Measurements from ENCODE around the gene FBL. TPM values are rescaled to one million over a fixed set of nuclear protein-coding genes. Genes with fewer than 3 reads are reported as not detected.

FBL gene
- total RNA-seq, 1 experiment from 2014 or later = 4,927 TPM

DNA sequence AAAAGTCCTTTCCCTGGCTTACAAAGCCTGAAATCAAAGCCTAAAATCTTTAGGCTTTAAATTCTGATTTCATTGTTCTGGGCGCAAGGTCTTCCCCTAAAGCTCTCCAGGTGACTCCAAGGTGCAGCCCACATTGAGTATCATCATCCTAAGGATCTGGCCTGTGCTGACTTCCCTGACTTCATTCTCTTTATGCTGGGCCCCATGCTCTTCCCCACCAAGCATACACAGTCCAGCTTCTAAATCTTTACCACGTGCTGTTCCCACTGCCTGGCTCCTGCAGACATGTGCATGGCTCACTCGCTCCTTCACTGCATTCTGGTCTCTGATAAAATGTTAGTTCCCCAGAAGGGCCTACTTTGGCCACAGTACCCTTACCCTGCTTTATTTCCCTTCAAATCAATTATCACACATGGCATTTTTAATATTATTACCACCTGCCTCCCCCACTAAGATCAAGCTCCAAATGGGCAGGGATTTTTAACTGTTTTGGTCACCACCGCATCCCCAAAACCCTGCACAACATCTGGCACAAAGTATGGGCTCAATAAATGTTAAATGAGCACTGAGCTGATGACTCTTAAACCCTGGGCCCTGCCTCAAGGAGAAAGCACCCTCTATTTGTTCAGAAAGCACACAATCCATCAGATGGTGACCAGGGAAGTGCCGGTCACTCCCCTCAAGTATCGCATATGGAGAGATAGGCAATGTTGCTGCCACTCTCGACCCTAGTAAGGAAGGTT, 3.3 kb downstream of the FBL start:
- no peak for TF ChIP-seq SIN3A (IDR thresholded peaks at IDR 0.05; ENCODE audit: borderline replicate concordance, insufficient read depth, low read depth, low read length)
- TF ChIP-seq, protein P1, sequence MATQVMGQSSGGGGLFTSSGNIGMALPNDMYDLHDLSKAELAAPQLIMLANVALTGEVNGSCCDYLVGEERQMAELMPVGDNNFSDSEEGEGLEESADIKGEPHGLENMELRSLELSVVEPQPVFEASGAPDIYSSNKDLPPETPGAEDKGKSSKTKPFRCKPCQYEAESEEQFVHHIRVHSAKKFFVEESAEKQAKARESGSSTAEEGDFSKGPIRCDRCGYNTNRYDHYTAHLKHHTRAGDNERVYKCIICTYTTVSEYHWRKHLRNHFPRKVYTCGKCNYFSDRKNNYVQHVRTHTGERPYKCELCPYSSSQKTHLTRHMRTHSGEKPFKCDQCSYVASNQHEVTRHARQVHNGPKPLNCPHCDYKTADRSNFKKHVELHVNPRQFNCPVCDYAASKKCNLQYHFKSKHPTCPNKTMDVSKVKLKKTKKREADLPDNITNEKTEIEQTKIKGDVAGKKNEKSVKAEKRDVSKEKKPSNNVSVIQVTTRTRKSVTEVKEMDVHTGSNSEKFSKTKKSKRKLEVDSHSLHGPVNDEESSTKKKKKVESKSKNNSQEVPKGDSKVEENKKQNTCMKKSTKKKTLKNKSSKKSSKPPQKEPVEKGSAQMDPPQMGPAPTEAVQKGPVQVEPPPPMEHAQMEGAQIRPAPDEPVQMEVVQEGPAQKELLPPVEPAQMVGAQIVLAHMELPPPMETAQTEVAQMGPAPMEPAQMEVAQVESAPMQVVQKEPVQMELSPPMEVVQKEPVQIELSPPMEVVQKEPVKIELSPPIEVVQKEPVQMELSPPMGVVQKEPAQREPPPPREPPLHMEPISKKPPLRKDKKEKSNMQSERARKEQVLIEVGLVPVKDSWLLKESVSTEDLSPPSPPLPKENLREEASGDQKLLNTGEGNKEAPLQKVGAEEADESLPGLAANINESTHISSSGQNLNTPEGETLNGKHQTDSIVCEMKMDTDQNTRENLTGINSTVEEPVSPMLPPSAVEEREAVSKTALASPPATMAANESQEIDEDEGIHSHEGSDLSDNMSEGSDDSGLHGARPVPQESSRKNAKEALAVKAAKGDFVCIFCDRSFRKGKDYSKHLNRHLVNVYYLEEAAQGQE (IDR thresholded peaks at IDR 0.05; ENCODE audit: insufficient read depth in 1 of 2, low read depth in 2 of 2, low read length in 1 of 2) = no peak
- no peak for TF ChIP-seq POLR2AphosphoS5 (IDR thresholded peaks at IDR 0.05; ENCODE audit: low read depth, low read length)
- peak overlapping the region; percentile 9 for H3K27ac ChIP-seq (ENCODE audit: low read length)
- H3K4me1 ChIP-seq (ENCODE audit: control insufficient read depth, insufficient read depth, low read length) = peaks cover 57% of the 10 kb centered on the region
- no TSS peak for BruUV-seq (replicated peaks)
- CTCF ChIA-PET = interaction anchor here (0.5 to 7.7 kb wide), 31 partner anchors 9 to 402 kb away, joined by 3 to 357 read pairs (median 5); partner anchors contain the start of genes DYRK1B and PSMC4
- POLR2A ChIA-PET = interaction anchor here (0.6 to 6.8 kb wide), 10 partner anchors 9 to 436 kb away, joined by 3 to 177 read pairs (median 4); partner anchors contain the start of genes DYRK1B, PSMC4 and ZFP36
- DNase-seq (ENCODE audit: low read depth, low spot score) (no peak), ATAC-seq (no peak)
- in situ Hi-C loops (cut with HindIII; ENCODE audit: low pct_unique_long_range_greater_than_20kb, low sequenced_read_pairs) = loop anchor here (5.0 to 10.0 kb wide), 13 partner anchors 39 to 499 kb away; partner anchors contain the start of genes MED29, PAF1, PSMC4 and ZNF780A
- no peaks in the 10 kb centered on the region for H3K9me3 ChIP-seq (ENCODE audit: control insufficient read depth, insufficient read depth, low read depth, low read length)
- H3K27me3 ChIP-seq (ENCODE audit: control insufficient read depth, insufficient read depth, low read length) = no peaks in the 10 kb centered on the region
- H3K4me3 ChIP-seq (ENCODE audit: low read depth in 2 of 2, low read length in 2 of 2) = no peak overlapping the region
- H3K36me3 ChIP-seq (ENCODE audit: control insufficient read depth, insufficient read depth, low read length) = peaks cover 37% of the 10 kb centered on the region
- intact Hi-C loops (cut with micrococcal nuclease; ENCODE audit: unreplicated experiment) = loop anchor here (1.0 to 5.0 kb wide), 2 partner anchors 169 to 291 kb away; no protein-coding TSS in a partner anchor

DNA sequence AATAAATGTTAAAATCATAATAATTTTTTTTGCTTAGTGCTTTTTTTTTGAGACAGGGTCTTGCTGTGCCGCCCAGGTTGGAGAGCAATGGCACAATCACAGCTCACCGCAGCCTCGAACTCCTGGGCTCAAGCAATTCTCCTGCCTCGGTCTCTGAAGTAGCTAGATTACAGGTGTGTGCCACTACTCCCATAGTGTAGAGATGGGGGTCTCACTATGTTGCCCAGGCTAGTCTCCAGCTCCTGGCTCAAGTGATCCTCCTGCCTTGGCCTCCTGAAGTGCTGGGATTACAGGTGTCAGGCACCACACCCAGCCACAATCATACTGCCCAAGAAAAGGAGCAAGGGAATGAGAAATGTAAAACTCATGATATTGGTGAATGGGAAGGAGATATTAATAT, 5.1 kb downstream of the FBL start:
- H3K9me3 ChIP-seq (ENCODE audit: control insufficient read depth, insufficient read depth, low read depth, low read length) = no peaks in the 10 kb centered on the region
- no peak overlapping the region for H3K4me3 ChIP-seq (ENCODE audit: low read depth in 2 of 2, low read length in 2 of 2)
- DNase-seq (ENCODE audit: low read depth, low spot score) (no peak), ATAC-seq (no peak)
- intact Hi-C loops (cut with micrococcal nuclease; ENCODE audit: unreplicated experiment) (loop anchor here (5.0 kb wide), 1 partner anchor 289 kb away; no protein-coding TSS in a partner anchor), in situ Hi-C loops (cut with HindIII; ENCODE audit: low pct_unique_long_range_greater_than_20kb, low sequenced_read_pairs) (loop anchor here (5.0 to 10.0 kb wide), 13 partner anchors 41 to 501 kb away; partner anchors contain the start of genes MED29, PAF1, PSMC4 and ZNF780A)
- peak overlapping the region; percentile 17 for H3K27ac ChIP-seq (ENCODE audit: low read length)
- TF ChIP-seq, protein P2, sequence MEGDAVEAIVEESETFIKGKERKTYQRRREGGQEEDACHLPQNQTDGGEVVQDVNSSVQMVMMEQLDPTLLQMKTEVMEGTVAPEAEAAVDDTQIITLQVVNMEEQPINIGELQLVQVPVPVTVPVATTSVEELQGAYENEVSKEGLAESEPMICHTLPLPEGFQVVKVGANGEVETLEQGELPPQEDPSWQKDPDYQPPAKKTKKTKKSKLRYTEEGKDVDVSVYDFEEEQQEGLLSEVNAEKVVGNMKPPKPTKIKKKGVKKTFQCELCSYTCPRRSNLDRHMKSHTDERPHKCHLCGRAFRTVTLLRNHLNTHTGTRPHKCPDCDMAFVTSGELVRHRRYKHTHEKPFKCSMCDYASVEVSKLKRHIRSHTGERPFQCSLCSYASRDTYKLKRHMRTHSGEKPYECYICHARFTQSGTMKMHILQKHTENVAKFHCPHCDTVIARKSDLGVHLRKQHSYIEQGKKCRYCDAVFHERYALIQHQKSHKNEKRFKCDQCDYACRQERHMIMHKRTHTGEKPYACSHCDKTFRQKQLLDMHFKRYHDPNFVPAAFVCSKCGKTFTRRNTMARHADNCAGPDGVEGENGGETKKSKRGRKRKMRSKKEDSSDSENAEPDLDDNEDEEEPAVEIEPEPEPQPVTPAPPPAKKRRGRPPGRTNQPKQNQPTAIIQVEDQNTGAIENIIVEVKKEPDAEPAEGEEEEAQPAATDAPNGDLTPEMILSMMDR (IDR thresholded peaks at IDR 0.05) = no peak
- TF ChIP-seq SIN3A (IDR thresholded peaks at IDR 0.05; ENCODE audit: borderline replicate concordance, insufficient read depth, low read depth, low read length) (no peak), TCF7L2 (IDR thresholded peaks at IDR 0.05; ENCODE audit: low read depth, low read length) (no peak), POLR2AphosphoS5 (IDR thresholded peaks at IDR 0.05; ENCODE audit: low read depth, low read length) (no peak)
- TF ChIP-seq, protein P1 (IDR thresholded peaks at IDR 0.05; ENCODE audit: insufficient read depth in 1 of 2, low read depth in 2 of 2, low read length in 1 of 2) = no peak
- H3K36me3 ChIP-seq (ENCODE audit: control insufficient read depth, insufficient read depth, low read length) = peaks cover 55% of the 10 kb centered on the region
- BruUV-seq (replicated peaks) = no TSS peak
- H3K27me3 ChIP-seq (ENCODE audit: control insufficient read depth, insufficient read depth, low read length) = no peaks in the 10 kb centered on the region
- ChIA-PET CTCF (interaction anchor here (0.6 to 7.7 kb wide), 7 partner anchors 18 to 338 kb away, joined by 3 to 357 read pairs (median 6); partner anchors contain the start of gene PSMC4), POLR2A (interaction anchor here (0.6 to 6.8 kb wide), 7 partner anchors 10 to 1297 kb away, joined by 3 to 48 read pairs (median 8); partner anchors contain the start of gene PSMC4)
- peaks cover 42% of the 10 kb centered on the region for H3K4me1 ChIP-seq (ENCODE audit: control insufficient read depth, insufficient read depth, low read length)

Measured in Panc1 (cell line).